Measurements from ENCODE around the gene CERS5. TPM values are rescaled to one million over a fixed set of nuclear protein-coding genes. Genes with fewer than 3 reads are reported as not detected.

Gene CERS5
- total RNA-seq, 2 experiments from 2014 or later, result 27.6 to 36.9 TPM

- H3K4me1 ChIP-seq (ENCODE audit: insufficient read depth, low read length, poor library complexity, severe bottlenecking), result peaks cover 6% of the 10 kb centered on the region
- ChIA-PET CTCF (ENCODE audit: unreplicated experiment) (interaction anchor here (0.6 kb wide), 1 partner anchor 199 kb away, joined by 3 read pairs; no protein-coding TSS in a partner anchor), POLR2A (interaction anchor here (0.5 to 2.4 kb wide), 2 partner anchors 11 to 752 kb away, joined by 4 to 11 read pairs; partner anchors contain the start of gene COX14)
- BruUV-seq (replicated peaks), result no TSS peak
- no peak overlapping the region for H3K4me2 ChIP-seq (ENCODE audit: low read length)
- H3K36me3 ChIP-seq (ENCODE audit: insufficient read depth, low read length), result peaks cover 90% of the 10 kb centered on the region
- 0 out of 2 replicates have a peak, but pooled peaks cover 4% of the 10 kb centered on the region for H4K20me1 ChIP-seq (ENCODE audit: insufficient read depth, low read length)
- H2AFZ ChIP-seq (ENCODE audit: low read length), result no peak overlapping the region
- H3K9me3 ChIP-seq (ENCODE audit: low read length), result no peaks in the 10 kb centered on the region
- H3K4me3 ChIP-seq (ENCODE audit: low read depth, low read length, poor library complexity, severe bottlenecking), result no peak overlapping the region
- no peak for DNase-seq (ENCODE audit: low spot score)
- no peaks in the 10 kb centered on the region for H3K9me2 ChIP-seq (ENCODE audit: insufficient read depth, low read length)
- intact Hi-C loops (cut with micrococcal nuclease; ENCODE audit: unreplicated experiment), result no loop called here
- TF ChIP-seq CTCF (conservative IDR thresholded peaks at IDR 0.05; ENCODE audit: low read length) (no peak), EZH2phosphoT487 (IDR thresholded peaks at IDR 0.05; ENCODE audit: borderline replicate concordance, low read depth, low read length) (no peak)
- peaks cover 8% of the 10 kb centered on the region; the same call in 1 of the 2 replicates for H3K79me2 ChIP-seq (ENCODE audit: insufficient read depth, low read depth, low read length)
- no peak overlapping the region for H3K27ac ChIP-seq (ENCODE audit: low read depth, low read length, poor library complexity, severe bottlenecking)
Measured at GRCh38 chr12:50123203-50123602, 44.0 kb downstream of the CERS5 start.

- Histone ChIP-seq H3K79me2 (ENCODE audit: insufficient read depth, low read depth, low read length) (peaks cover 17% of the 10 kb centered on the region; the same call in 1 of the 2 replicates), H3K9me3 (ENCODE audit: low read length) (no peaks in the 10 kb centered on the region), H2AFZ (ENCODE audit: low read length) (no peak overlapping the region), H3K4me1 (ENCODE audit: insufficient read depth, low read length, poor library complexity, severe bottlenecking) (peaks cover 6% of the 10 kb centered on the region), H3K36me3 (ENCODE audit: insufficient read depth, low read length) (peaks cover 85% of the 10 kb centered on the region), H3K4me3 (ENCODE audit: low read depth, low read length, poor library complexity, severe bottlenecking) (no peak overlapping the region), H3K9me2 (ENCODE audit: insufficient read depth, low read length) (no peaks in the 10 kb centered on the region), H4K20me1 (ENCODE audit: insufficient read depth, low read length) (0 out of 2 replicates have a peak, but pooled peaks cover 4% of the 10 kb centered on the region), H3K27ac (ENCODE audit: low read depth, low read length, poor library complexity, severe bottlenecking) (no peak overlapping the region), H3K4me2 (ENCODE audit: low read length) (no peak overlapping the region)
- DNase-seq (ENCODE audit: low spot score), result no peak
- no TSS peak for BruUV-seq (replicated peaks)
- intact Hi-C loops (cut with micrococcal nuclease; ENCODE audit: unreplicated experiment), result no loop called here
- POLR2A ChIA-PET, result interaction anchor here (1.2 kb wide), 1 partner anchor 11 kb away, joined by 4 read pairs; no protein-coding TSS in a partner anchor
- TF ChIP-seq EZH2phosphoT487 (IDR thresholded peaks at IDR 0.05; ENCODE audit: borderline replicate concordance, low read depth, low read length) (no peak), CTCF (conservative IDR thresholded peaks at IDR 0.05; ENCODE audit: low read length) (no peak)
- CTCF ChIA-PET (ENCODE audit: unreplicated experiment), result interaction anchor here (1.0 kb wide), 2 partner anchors 8 to 12 kb away, joined by 4 read pairs; no protein-coding TSS in a partner anchor
Measured at GRCh38 chr12:50121641-50122040, 45.5 kb downstream of the CERS5 start.

- H3K27ac ChIP-seq (ENCODE audit: low read depth, low read length, poor library complexity, severe bottlenecking), result no peak overlapping the region
- ChIA-PET CTCF (ENCODE audit: unreplicated experiment) (interaction anchor here (0.9 to 1.0 kb wide), 2 partner anchors 8 to 11 kb away, joined by 3 to 4 read pairs; no protein-coding TSS in a partner anchor), POLR2A (interaction anchor here (1.3 kb wide), 1 partner anchor 9 kb away, joined by 3 read pairs; the partner anchor contains the start of gene COX14)
- no peaks in the 10 kb centered on the region for H3K9me2 ChIP-seq (ENCODE audit: insufficient read depth, low read length)
- DNase-seq (ENCODE audit: low spot score), result no peak
- no peak overlapping the region for H2AFZ ChIP-seq (ENCODE audit: low read length)
- H3K4me3 ChIP-seq (ENCODE audit: low read depth, low read length, poor library complexity, severe bottlenecking), result no peak overlapping the region
- TF ChIP-seq CTCF (conservative IDR thresholded peaks at IDR 0.05; ENCODE audit: low read length) (no peak), EZH2phosphoT487 (IDR thresholded peaks at IDR 0.05; ENCODE audit: borderline replicate concordance, low read depth, low read length) (no peak)
- intact Hi-C loops (cut with micrococcal nuclease; ENCODE audit: unreplicated experiment), result no loop called here
- no TSS peak for BruUV-seq (replicated peaks)
- H3K4me1 ChIP-seq (ENCODE audit: insufficient read depth, low read length, poor library complexity, severe bottlenecking), result peaks cover 6% of the 10 kb centered on the region
- H3K9me3 ChIP-seq (ENCODE audit: low read length), result no peaks in the 10 kb centered on the region
- H3K36me3 ChIP-seq (ENCODE audit: insufficient read depth, low read length), result peaks cover 88% of the 10 kb centered on the region
- H4K20me1 ChIP-seq (ENCODE audit: insufficient read depth, low read length), result 0 out of 2 replicates have a peak, but pooled peaks cover 4% of the 10 kb centered on the region
- H3K79me2 ChIP-seq (ENCODE audit: insufficient read depth, low read depth, low read length), result peaks cover 21% of the 10 kb centered on the region; the same call in 1 of the 2 replicates
- H3K4me2 ChIP-seq (ENCODE audit: low read length), result no peak overlapping the region
Measured at GRCh38 chr12:50120953-50121352, 46.2 kb downstream of the CERS5 start.
